Measurements from ENCODE around the gene CDC73.

CDC73 gene

DNA sequence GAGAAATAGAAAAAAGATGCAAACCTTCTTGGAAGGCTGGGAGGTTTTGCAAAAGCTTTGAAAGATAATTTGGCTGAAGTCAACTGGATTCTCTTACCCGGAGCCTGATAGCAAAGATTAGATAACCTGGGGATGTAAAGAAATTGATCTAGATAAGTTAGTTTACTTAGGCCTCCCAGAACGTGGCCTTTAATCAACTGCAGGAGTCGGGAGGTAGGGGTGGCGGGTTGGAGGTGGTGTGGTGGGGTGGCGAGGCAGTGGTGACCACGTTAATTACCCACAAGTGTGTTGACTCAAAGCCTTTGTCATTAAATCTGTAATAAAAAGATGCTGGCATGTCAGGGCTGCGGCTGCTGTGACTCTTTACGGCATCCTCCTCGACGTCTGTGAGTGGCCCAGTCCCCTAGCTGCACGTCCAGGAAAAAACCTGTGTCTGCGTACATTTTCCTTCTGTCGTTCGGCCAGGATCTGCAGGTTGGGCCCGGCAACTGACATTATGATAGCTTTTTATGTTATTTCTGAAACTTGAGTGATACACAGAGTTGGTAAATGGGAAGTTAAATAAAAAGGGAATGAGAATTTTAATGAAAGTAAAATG is 115.6 kb downstream of the CDC73 start:
- TF ChIP-seq, protein P1, sequence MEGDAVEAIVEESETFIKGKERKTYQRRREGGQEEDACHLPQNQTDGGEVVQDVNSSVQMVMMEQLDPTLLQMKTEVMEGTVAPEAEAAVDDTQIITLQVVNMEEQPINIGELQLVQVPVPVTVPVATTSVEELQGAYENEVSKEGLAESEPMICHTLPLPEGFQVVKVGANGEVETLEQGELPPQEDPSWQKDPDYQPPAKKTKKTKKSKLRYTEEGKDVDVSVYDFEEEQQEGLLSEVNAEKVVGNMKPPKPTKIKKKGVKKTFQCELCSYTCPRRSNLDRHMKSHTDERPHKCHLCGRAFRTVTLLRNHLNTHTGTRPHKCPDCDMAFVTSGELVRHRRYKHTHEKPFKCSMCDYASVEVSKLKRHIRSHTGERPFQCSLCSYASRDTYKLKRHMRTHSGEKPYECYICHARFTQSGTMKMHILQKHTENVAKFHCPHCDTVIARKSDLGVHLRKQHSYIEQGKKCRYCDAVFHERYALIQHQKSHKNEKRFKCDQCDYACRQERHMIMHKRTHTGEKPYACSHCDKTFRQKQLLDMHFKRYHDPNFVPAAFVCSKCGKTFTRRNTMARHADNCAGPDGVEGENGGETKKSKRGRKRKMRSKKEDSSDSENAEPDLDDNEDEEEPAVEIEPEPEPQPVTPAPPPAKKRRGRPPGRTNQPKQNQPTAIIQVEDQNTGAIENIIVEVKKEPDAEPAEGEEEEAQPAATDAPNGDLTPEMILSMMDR (IDR thresholded peaks at IDR 0.05; ENCODE audit: insufficient read depth, missing control alignments): no peak
- FAIRE-seq: no peak
- DNase-seq (ENCODE audit: insufficient read length, low spot score): no peak

GRCh38 chr1:193240609-193241008 is 118.8 kb downstream of the CDC73 start:
- DNase-seq (ENCODE audit: insufficient read length, low spot score): no peak
- FAIRE-seq: no peak
- TF ChIP-seq, protein P1 (IDR thresholded peaks at IDR 0.05; ENCODE audit: insufficient read depth, missing control alignments): no peak

GRCh38 chr1:193241132-193241827 is 119.4 kb downstream of the CDC73 start:
- TF ChIP-seq, protein P1 (IDR thresholded peaks at IDR 0.05; ENCODE audit: insufficient read depth, missing control alignments): no peak
- DNase-seq (ENCODE audit: insufficient read length, low spot score) (no peak), FAIRE-seq (no peak)

GRCh38 chr1:193242000-193242399 is 120.2 kb downstream of the CDC73 start:
- FAIRE-seq (no peak), DNase-seq (ENCODE audit: insufficient read length, low spot score) (no peak)
- TF ChIP-seq, protein P1 (IDR thresholded peaks at IDR 0.05; ENCODE audit: insufficient read depth, missing control alignments): no peak

GRCh38 chr1:193249187-193249586 is 127.4 kb downstream of the CDC73 start:
- peak; percentile 91 for FAIRE-seq
- TF ChIP-seq, protein P1 (IDR thresholded peaks at IDR 0.05; ENCODE audit: insufficient read depth, missing control alignments): no peak
- DNase-seq (ENCODE audit: insufficient read length, low spot score): no peak

DNA sequence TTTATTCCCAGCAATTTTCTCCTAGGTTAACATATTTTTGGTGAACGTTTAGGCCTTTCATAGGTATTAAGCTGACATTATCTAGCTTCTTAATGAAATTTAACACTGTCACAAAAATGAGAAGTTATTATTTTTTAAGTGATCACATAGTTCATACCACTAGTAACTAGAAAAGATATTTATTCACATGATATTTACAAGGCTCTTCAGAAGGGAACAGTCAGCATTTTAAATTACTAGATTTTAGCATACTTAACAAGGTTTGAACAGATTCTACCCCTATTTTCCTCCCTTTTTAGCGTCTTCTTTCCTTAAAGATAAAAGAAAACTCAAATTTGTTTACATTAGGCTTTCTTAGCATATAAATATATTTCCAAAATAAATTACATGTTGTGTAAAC is 130.1 kb downstream of the CDC73 start:
- peak; percentile 29 for FAIRE-seq
- TF ChIP-seq, protein P1 (IDR thresholded peaks at IDR 0.05; ENCODE audit: insufficient read depth, missing control alignments): no peak
- DNase-seq (ENCODE audit: insufficient read length, low spot score): no peak

DNA sequence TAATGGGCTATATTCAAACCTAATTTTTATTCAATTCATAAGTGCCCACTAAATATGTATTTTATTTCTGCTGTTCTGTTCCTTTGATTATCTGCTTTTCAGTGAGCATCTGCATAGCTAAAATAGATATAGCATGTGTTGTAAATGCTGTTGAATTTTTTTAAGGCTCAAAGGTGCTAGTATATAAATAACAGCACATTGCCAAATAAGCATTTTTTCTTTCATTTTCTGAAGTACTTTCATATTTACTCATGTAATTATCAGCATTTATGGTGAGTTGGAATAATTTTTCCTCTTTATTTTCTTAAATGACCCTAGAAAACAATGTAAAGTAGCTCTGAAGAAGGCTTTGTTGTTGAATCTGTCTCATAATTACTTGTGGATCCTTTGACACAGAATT is 134.2 kb downstream of the CDC73 start:
- TF ChIP-seq, protein P1 (IDR thresholded peaks at IDR 0.05; ENCODE audit: insufficient read depth, missing control alignments): no peak
- FAIRE-seq: no peak
- no peak for DNase-seq (ENCODE audit: insufficient read length, low spot score)

Data from D721Med (cell line).